H9 (cell line): Measurements from ENCODE around the gene CHDH. TPM values are rescaled to one million over a fixed set of nuclear protein-coding genes. Genes with fewer than 3 reads are reported as not detected.
A peak's percentile ranks its signal among the peaks of the same experiment; 100 is the strongest.

Source experiments
- DNase-seq: peaks from one replicate; pipeline ENCODE4 v3.0.0-alpha.2; 2017
- H2AFZ ChIP-seq: one replicate; pipeline ENCODE4 v1.6.1; 2013; ENCODE audit warnings: mild to moderate bottlenecking, low read length, control low read depth, moderate library complexity
- H2AK5ac ChIP-seq: 2 replicates; pipeline ENCODE4 v1.6.1; 2013; ENCODE audit warnings: low read length, control low read depth, mixed read lengths; ENCODE audit not compliant: insufficient read length
- H2BK120ac ChIP-seq: one replicate; pipeline ENCODE4 v1.6.1; 2013; ENCODE audit warnings: low read depth, mild to moderate bottlenecking, low read length, control low read depth, inconsistent platforms; ENCODE audit not compliant: poor library complexity, severe bottlenecking
- H2BK12ac ChIP-seq: 2 replicates; pipeline ENCODE4 v1.6.1; 2013; ENCODE audit warnings: low read length, control low read depth, mixed read lengths, low read depth; ENCODE audit not compliant: insufficient read length
- H2BK15ac ChIP-seq: 2 replicates; pipeline ENCODE4 v1.6.1; 2013; ENCODE audit warnings: low read depth, low read length, control low read depth
- H2BK20ac ChIP-seq: one replicate; pipeline ENCODE4 v1.6.1; 2013; ENCODE audit warnings: low read depth, mild to moderate bottlenecking, low read length, control low read depth, inconsistent platforms; ENCODE audit not compliant: poor library complexity, severe bottlenecking
- H2BK5ac ChIP-seq: 2 replicates; pipeline ENCODE4 v1.6.1; 2013; ENCODE audit warnings: low read length, control low read depth, mixed read lengths; ENCODE audit not compliant: insufficient read length
- H3K14ac ChIP-seq: 2 replicates; pipeline ENCODE4 v1.6.1; 2013; ENCODE audit warnings: low read length, control low read depth; ENCODE audit not compliant: insufficient read depth
- H3K18ac ChIP-seq: 2 replicates; pipeline ENCODE4 v1.6.1; 2013; ENCODE audit warnings: low read depth, mild to moderate bottlenecking, mixed read lengths, low read length, control low read depth; ENCODE audit not compliant: insufficient read length
- H3K23ac ChIP-seq: 2 replicates; pipeline ENCODE4 v1.6.1; 2013; ENCODE audit warnings: low read length, control low read depth, mixed read lengths, low read depth; ENCODE audit not compliant: insufficient read length
- H3K23me2 ChIP-seq: 2 replicates; pipeline ENCODE4 v1.6.1; 2013; ENCODE audit warnings: low read depth, mild to moderate bottlenecking, mixed read lengths, low read length, control low read depth; ENCODE audit not compliant: insufficient read length, poor library complexity, severe bottlenecking
- H3K27ac ChIP-seq: 2 replicates; pipeline ENCODE4 v1.5.1; 2013; ENCODE audit warnings: low read length, control low read depth, mixed read lengths, low read depth; ENCODE audit not compliant: insufficient read length
- H3K27me3 ChIP-seq: 2 replicates; pipeline ENCODE4 v1.6.1; 2013; ENCODE audit warnings: low read length, control low read depth, inconsistent platforms; ENCODE audit not compliant: insufficient read depth
- H3K4ac ChIP-seq: 2 replicates; pipeline ENCODE4 v1.6.1; 2013; ENCODE audit warnings: low read depth, mild to moderate bottlenecking, control low read depth, inconsistent platforms, low read length, moderate library complexity
- H3K4me1 ChIP-seq: 2 replicates; pipeline ENCODE4 v1.6.1; 2013; ENCODE audit warnings: low read length, control low read depth, inconsistent platforms; ENCODE audit not compliant: insufficient read depth
- H3K4me2 ChIP-seq: 2 replicates; pipeline ENCODE4 v1.6.1; 2013; ENCODE audit warnings: low read length, control low read depth, mixed read lengths; ENCODE audit not compliant: insufficient read length, insufficient read depth
- H3K56ac ChIP-seq: 2 replicates; pipeline ENCODE4 v1.6.1; 2013; ENCODE audit warnings: low read depth, mild to moderate bottlenecking, mixed read lengths, low read length, control low read depth; ENCODE audit not compliant: insufficient read length
- H3K79me1 ChIP-seq: 2 replicates; pipeline ENCODE4 v1.6.1; 2013; ENCODE audit warnings: low read depth, mild to moderate bottlenecking, moderate library complexity, low read length, control low read depth, inconsistent platforms; ENCODE audit not compliant: insufficient read depth, poor library complexity, severe bottlenecking
- H3K79me2 ChIP-seq: 2 replicates; pipeline ENCODE4 v1.6.1; 2013; ENCODE audit warnings: low read length, control low read depth, inconsistent platforms; ENCODE audit not compliant: insufficient read depth
- H3K9ac ChIP-seq: 2 replicates; pipeline ENCODE4 v1.6.1; 2013; ENCODE audit warnings: low read length, control low read depth, mixed read lengths; ENCODE audit not compliant: insufficient read length; ENCODE audit errors: extremely low read depth
- H3K9me3 ChIP-seq: one replicate; pipeline ENCODE4 v1.6.1; 2013; ENCODE audit warnings: low read depth, low read length, inconsistent platforms; ENCODE audit not compliant: control insufficient read depth
- H3T11ph ChIP-seq: one replicate; pipeline ENCODE4 v1.6.1; 2013; ENCODE audit warnings: mild to moderate bottlenecking, low read length, control low read depth, inconsistent platforms
- H4K20me1 ChIP-seq: one replicate; pipeline ENCODE4 v1.6.1; 2013; ENCODE audit not compliant: control insufficient read depth, insufficient read length, insufficient read depth
- H4K5ac ChIP-seq: 2 replicates; pipeline ENCODE4 v1.6.1; 2013; ENCODE audit warnings: low read depth, mild to moderate bottlenecking, mixed read lengths, low read length, control low read depth; ENCODE audit not compliant: insufficient read length
- H4K8ac ChIP-seq: replicated peaks from 2 replicates; pipeline ENCODE4 v1.6.1; 2013; ENCODE audit warnings: low read length, control low read depth, mixed read lengths, low read depth; ENCODE audit not compliant: insufficient read length
- H4K91ac ChIP-seq: 2 replicates; pipeline ENCODE4 v1.6.1; 2013; ENCODE audit warnings: low read depth, mild to moderate bottlenecking, moderate library complexity, mixed read lengths, low read length, control low read depth; ENCODE audit not compliant: insufficient read length
- H3K27ac Mint-ChIP-seq, 3 experiments: 2 replicates in 2 of 3; 3 replicates in 1 of 3; pipeline ENCODE4 v1.8.0; 2020 to 2021; ENCODE audit warnings: mixed read lengths in 3 of 3, mild to moderate bottlenecking in 1 of 3, moderate library complexity in 1 of 3
- H3K27me3 Mint-ChIP-seq: 2 replicates; pipeline ENCODE4 v1.8.0; 2021; ENCODE audit warnings: low read depth, mild to moderate bottlenecking, moderate library complexity, mixed read lengths
- H3K36me3 Mint-ChIP-seq, 3 experiments: 2 replicates in 2 of 3; 3 replicates in 1 of 3; pipeline ENCODE4 v1.8.0; 2020 to 2021; ENCODE audit warnings: low read depth in 3 of 3, mixed read lengths in 3 of 3; ENCODE audit not compliant: insufficient read depth in 1 of 3
- H3K4me1 Mint-ChIP-seq, 2 experiments: 2 replicates each; pipeline ENCODE4 v1.8.0; 2020; ENCODE audit warnings: mixed read lengths in 2 of 2
- H3K4me3 Mint-ChIP-seq, 2 experiments: 2 replicates in 1 of 2; 3 replicates in 1 of 2; pipeline ENCODE4 v1.8.0; 2020 to 2021; ENCODE audit warnings: mild to moderate bottlenecking in 2 of 2, mixed read lengths in 2 of 2, moderate library complexity in 1 of 2
- H3K9me3 Mint-ChIP-seq, 2 experiments: 2 replicates in 1 of 2; 3 replicates in 1 of 2; pipeline ENCODE4 v1.8.0; 2020; ENCODE audit warnings: mild to moderate bottlenecking in 2 of 2, mixed read lengths in 2 of 2, moderate library complexity in 1 of 2
- CTCF ChIP-seq: fragments of 200-600 bp; sonication (generic); conservative IDR thresholded peaks from 3 replicates; pipeline ENCODE4 v1.8.0; 2021; ENCODE audit warnings: antibody characterized with exemption, mild to moderate bottlenecking
- WGBS: extraction: QIAGEN DNeasy Blood & Tissue Kit; methylation state at CpG from one replicate; pipeline ENCODE4 v1.1.7; 2013; ENCODE audit warnings: missing lambda C conversion rate, low lambda C conversion rate, mixed read lengths; ENCODE audit not compliant: insufficient read length; ENCODE audit errors: extremely low coverage; 5-methylcytosine and 5-hydroxymethylcytosine counted together
- total RNA-seq: library from RNA; stranded (reverse); gene quantifications from 2 replicates; pipeline ENCODE4 v1.2.1, GENCODE V29; 2021

Gene CHDH
- total RNA-seq, 1 experiment from 2014 or later: 11.0 TPM

GRCh38 chr3:53836084-53836872 lies 9.9 kb downstream of the CHDH start:
- Histone ChIP-seq H3K18ac (no peak overlapping the region), H3K4me2 (no peak overlapping the region), H3K23me2 (no peaks in the 10 kb centered on the region), H4K20me1 (no peaks in the 10 kb centered on the region), H2BK15ac (no peak overlapping the region), H3K9me3 (no peaks in the 10 kb centered on the region), H3K4ac (no peak overlapping the region), H2BK20ac (no peak overlapping the region), H3T11ph (no peak overlapping the region), H4K5ac (no peak overlapping the region), H3K9ac (no peak overlapping the region), H2AFZ (no peak overlapping the region), H4K8ac (no peak overlapping the region), H3K23ac (no peak overlapping the region), H3K79me2 (no peaks in the 10 kb centered on the region), H2BK5ac (no peak overlapping the region), H3K27ac (no peak overlapping the region), H3K56ac (no peak overlapping the region), H3K14ac (no peak overlapping the region), H2BK120ac (no peak overlapping the region), H3K27me3 (no peaks in the 10 kb centered on the region), H2BK12ac (no peak overlapping the region), H3K4me1 (no peaks in the 10 kb centered on the region), H2AK5ac (no peak overlapping the region), H3K79me1 (no peaks in the 10 kb centered on the region), H4K91ac (no peak overlapping the region)
- no peak for DNase-seq
- no peak for TF ChIP-seq CTCF
- no CpG with 5 or more reads among the region's 9 CpGs for WGBS
- H3K4me3 Mint-ChIP-seq: no peak overlapping the region
- peaks cover 1 to 23% (median 9%) of the 10 kb centered on the region in 3 experiments; a peak in 6 of 7 replicates for H3K36me3 Mint-ChIP-seq
- H3K4me1 Mint-ChIP-seq: peaks cover 0 to 2% of the 10 kb centered on the region in 2 experiments; a peak in 1 of 4 replicates
- peak overlapping the region in 1 of 3 experiments; percentile 34; a peak in 1 of 7 replicates for H3K27ac Mint-ChIP-seq
- H3K9me3 Mint-ChIP-seq: no peaks in the 10 kb centered on the region
- no peaks in the 10 kb centered on the region for H3K27me3 Mint-ChIP-seq
